PC-3 (cell line): ENCODE measurements around the gene DMD. TPM values are rescaled to one million over a fixed set of nuclear protein-coding genes. Genes with fewer than 3 reads are reported as not detected.

Experiments
- ATAC-seq: fragments of 200-7000 bp; cut with Tn5 transposase; 2 replicates; pipeline ENCODE4 v1.9.1; 2020; ENCODE audit warnings: mild to moderate bottlenecking, moderate library complexity
- BruUV-seq: library from RNA; stranded (reverse); fragments of 400-500 nt; replicated peaks from 2 replicates; lab custom pipeline; 2021; lab: Mats Ljungman, UMichigan
- CTCF ChIA-PET: fragments of 300-600 bp; sonication (Branson Sonifier 250); formaldehyde crosslinking; loops from one replicate; lab custom pipeline; 2022; ENCODE audit warnings: antibody characterized with exemption; lab: Charles Lee
- POLR2A ChIA-PET: fragments of 300-600 bp; sonication (Branson Sonifier 250); formaldehyde crosslinking; loops from one replicate; lab custom pipeline; 2022; ENCODE audit warnings: antibody characterized with exemption; ENCODE audit not compliant: unreplicated experiment; lab: Charles Lee
- DNase-seq: peaks from one replicate; pipeline ENCODE4 v3.0.0-alpha.2; 2015
- H2AFZ ChIP-seq: fragments of 300-600 bp; sonication (generic); 2 replicates; pipeline ENCODE4 v1.6.0; 2016; ENCODE audit warnings: antibody characterized with exemption, low read length
- H3F3A ChIP-seq: fragments of 300-600 bp; sonication (generic); one replicate; pipeline ENCODE4 v1.6.0; 2017; ENCODE audit warnings: antibody characterized with exemption, low read length, control low read depth, mild to moderate bottlenecking; ENCODE audit not compliant: unreplicated experiment
- H3K27ac ChIP-seq: fragments of 300-600 bp; sonication (generic); 2 replicates; pipeline ENCODE4 v1.5.1; 2016; ENCODE audit warnings: mild to moderate bottlenecking, low read length
- H3K27me3 ChIP-seq: fragments of 300-600 bp; sonication (generic); 2 replicates; pipeline ENCODE4 v1.6.1; 2016; ENCODE audit warnings: low read length, mixed read lengths
- H3K36me3 ChIP-seq: fragments of 300-600 bp; sonication (generic); 2 replicates; pipeline ENCODE4 v1.6.1; 2016; ENCODE audit warnings: low read depth, mixed run types, low read length, mixed read lengths
- H3K4me1 ChIP-seq: fragments of 300-600 bp; sonication (generic); 2 replicates; pipeline ENCODE4 v1.5.1; 2016; ENCODE audit warnings: low read length; ENCODE audit not compliant: insufficient read depth
- H3K4me2 ChIP-seq: fragments of 300-600 bp; sonication (generic); 2 replicates; pipeline ENCODE4 v1.6.0; 2016; ENCODE audit warnings: low read length
- H3K4me3 ChIP-seq: fragments of 300-600 bp; sonication (generic); 2 replicates; pipeline ENCODE4 v1.5.1; 2016; ENCODE audit warnings: mild to moderate bottlenecking, low read length, mixed read lengths
- H3K79me2 ChIP-seq: fragments of 300-600 bp; sonication (generic); 2 replicates; pipeline ENCODE4 v1.6.1; 2017; ENCODE audit warnings: low read length, mixed read lengths
- H3K9ac ChIP-seq: fragments of 300-600 bp; sonication (generic); 2 replicates; pipeline ENCODE4 v1.6.0; 2016; ENCODE audit warnings: mild to moderate bottlenecking, low read length
- H3K9me2 ChIP-seq: fragments of 300-600 bp; sonication (generic); replicated peaks from 2 replicates; pipeline ENCODE4 v1.6.1; 2016; ENCODE audit warnings: mixed run types, low read length, mixed read lengths
- H3K9me3 ChIP-seq: fragments of 300-600 bp; sonication (generic); 2 replicates; pipeline ENCODE4 v1.6.1; 2016; ENCODE audit warnings: low read length, mixed read lengths
- H4K20me1 ChIP-seq: fragments of 300-600 bp; sonication (generic); 2 replicates; pipeline ENCODE4 v1.6.1; 2016; ENCODE audit warnings: low read length, mixed read lengths
- CTCF ChIP-seq: fragments of 300-600 bp; sonication (generic); conservative IDR thresholded peaks from 2 replicates; pipeline ENCODE4 v1.5.1; 2017; ENCODE audit warnings: antibody characterized with exemption, low read depth, mild to moderate bottlenecking, low read length
- EZH2 ChIP-seq: fragments of 300-600 bp; sonication (generic); IDR thresholded peaks from one replicate; pipeline ENCODE4 v1.6.1; 2017; ENCODE audit warnings: antibody characterized with exemption, mild to moderate bottlenecking, low read length; ENCODE audit not compliant: unreplicated experiment
- EZH2phosphoT487 ChIP-seq: fragments of 300-600 bp; sonication (generic); IDR thresholded peaks from 2 replicates; pipeline ENCODE4 v1.6.1; 2018; ENCODE audit warnings: mild to moderate bottlenecking, antibody characterized with exemption, low read length, borderline replicate concordance
- intact Hi-C: fragments of 100-400 bp; cut with micrococcal nuclease; formaldehyde crosslinking; loops from 2 replicates; pipeline ENCODE4 v1.9.0; 2023
- total RNA-seq: library from RNA; depleted of rRNA; stranded (reverse); fragments of >200 nt; gene quantifications from 2 replicates; pipeline ENCODE4 v1.2.3, GENCODE V29; 2014

DMD gene
- total RNA-seq, 1 experiment from 2014 or later: not detected

DNA sequence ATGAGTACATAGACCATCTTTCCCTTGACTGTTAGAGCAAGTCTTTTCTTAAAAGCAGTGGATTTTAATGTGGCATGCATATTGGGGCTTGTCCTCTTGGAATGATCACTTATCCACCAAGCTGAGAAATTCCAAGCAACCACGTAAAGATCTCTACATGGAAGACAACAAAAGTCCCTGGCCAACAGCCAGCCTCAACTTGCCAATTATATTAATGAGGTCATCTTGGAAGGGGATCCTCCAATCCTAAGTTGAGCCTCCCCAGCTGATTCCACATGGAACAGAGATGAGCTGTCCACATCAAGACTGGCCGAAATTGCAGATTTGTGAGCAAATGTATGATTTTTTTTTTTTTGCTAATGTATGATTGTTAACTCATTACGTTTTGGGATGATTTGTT lies 2118.9 kb downstream of the DMD start:
- H3F3A ChIP-seq: no peaks in the 10 kb centered on the region
- H3K36me3 ChIP-seq: no peaks in the 10 kb centered on the region
- H3K27ac ChIP-seq: no peak overlapping the region
- no peak overlapping the region for H3K9ac ChIP-seq
- no peak for ATAC-seq
- no peaks in the 10 kb centered on the region for H4K20me1 ChIP-seq
- H3K9me2 ChIP-seq: no peaks in the 10 kb centered on the region
- no peaks in the 10 kb centered on the region for H3K4me1 ChIP-seq
- H2AFZ ChIP-seq: no peak overlapping the region
- H3K79me2 ChIP-seq: no peaks in the 10 kb centered on the region
- no peak for TF ChIP-seq EZH2phosphoT487
- no peak for TF ChIP-seq EZH2
- TF ChIP-seq CTCF: no peak
- H3K9me3 ChIP-seq: no peaks in the 10 kb centered on the region
- no peak overlapping the region for H3K4me2 ChIP-seq
- POLR2A ChIA-PET: no interaction called here
- no TSS peak for BruUV-seq
- no peak for DNase-seq
- intact Hi-C loops: no loop called here
- H3K4me3 ChIP-seq: no peak overlapping the region
- CTCF ChIA-PET: no interaction called here
- no peaks in the 10 kb centered on the region for H3K27me3 ChIP-seq

DNA sequence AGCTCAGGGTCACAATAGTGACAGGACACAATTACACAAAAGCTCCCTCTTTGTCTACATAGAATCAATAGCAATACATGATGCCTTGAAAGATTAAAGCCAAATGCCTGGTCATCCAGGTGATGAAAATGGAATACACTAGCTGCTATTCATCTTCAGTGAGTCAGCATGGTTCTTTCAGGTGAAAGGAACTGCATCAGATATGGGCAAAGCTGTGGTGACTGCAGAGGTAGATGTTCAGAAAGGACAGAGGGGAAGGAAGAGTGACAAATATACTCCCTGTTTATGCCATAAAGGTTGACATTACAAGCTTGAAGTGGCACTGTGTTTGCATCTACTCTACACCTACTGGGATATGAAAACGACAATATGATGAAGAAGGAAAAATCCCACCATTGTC lies 2119.5 kb downstream of the DMD start:
- Histone ChIP-seq H3K9ac (no peak overlapping the region), H2AFZ (no peak overlapping the region), H3K4me2 (no peak overlapping the region), H3K79me2 (no peaks in the 10 kb centered on the region), H3K4me1 (no peaks in the 10 kb centered on the region), H3K9me3 (no peaks in the 10 kb centered on the region), H3K4me3 (no peak overlapping the region), H3F3A (no peaks in the 10 kb centered on the region), H3K9me2 (no peaks in the 10 kb centered on the region), H3K27me3 (no peaks in the 10 kb centered on the region), H3K27ac (no peak overlapping the region), H4K20me1 (no peaks in the 10 kb centered on the region), H3K36me3 (no peaks in the 10 kb centered on the region)
- ChIA-PET CTCF (no interaction called here), POLR2A (no interaction called here)
- intact Hi-C loops: no loop called here
- ATAC-seq (no peak), DNase-seq (no peak)
- TF ChIP-seq EZH2phosphoT487 (no peak), CTCF (no peak), EZH2 (no peak)
- no TSS peak for BruUV-seq

GRCh38 chrX:31074522-31074921 lies 2136.8 kb downstream of the DMD start:
- ATAC-seq: no peak
- DNase-seq: no peak
- no peaks in the 10 kb centered on the region for H3F3A ChIP-seq
- no peak overlapping the region for H3K27ac ChIP-seq
- no peaks in the 10 kb centered on the region for H4K20me1 ChIP-seq
- H3K9me3 ChIP-seq: no peaks in the 10 kb centered on the region
- H3K4me1 ChIP-seq: no peaks in the 10 kb centered on the region
- no peaks in the 10 kb centered on the region for H3K9me2 ChIP-seq
- no peaks in the 10 kb centered on the region for H3K27me3 ChIP-seq
- H2AFZ ChIP-seq: no peak overlapping the region
- TF ChIP-seq EZH2phosphoT487: no peak
- TF ChIP-seq EZH2: no peak
- no peak for TF ChIP-seq CTCF
- no peaks in the 10 kb centered on the region for H3K36me3 ChIP-seq
- POLR2A ChIA-PET: no interaction called here
- no peak overlapping the region for H3K4me2 ChIP-seq
- intact Hi-C loops: no loop called here
- no peaks in the 10 kb centered on the region for H3K79me2 ChIP-seq
- CTCF ChIA-PET: no interaction called here
- no peak overlapping the region for H3K4me3 ChIP-seq
- no TSS peak for BruUV-seq
- H3K9ac ChIP-seq: no peak overlapping the region
